ENCODE data around the gene HOMER1. TPM values are rescaled to one million over a fixed set of nuclear protein-coding genes. Genes with fewer than 3 reads are reported as not detected.

Gene HOMER1, protein sequence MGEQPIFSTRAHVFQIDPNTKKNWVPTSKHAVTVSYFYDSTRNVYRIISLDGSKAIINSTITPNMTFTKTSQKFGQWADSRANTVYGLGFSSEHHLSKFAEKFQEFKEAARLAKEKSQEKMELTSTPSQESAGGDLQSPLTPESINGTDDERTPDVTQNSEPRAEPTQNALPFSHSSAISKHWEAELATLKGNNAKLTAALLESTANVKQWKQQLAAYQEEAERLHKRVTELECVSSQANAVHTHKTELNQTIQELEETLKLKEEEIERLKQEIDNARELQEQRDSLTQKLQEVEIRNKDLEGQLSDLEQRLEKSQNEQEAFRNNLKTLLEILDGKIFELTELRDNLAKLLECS
- total RNA-seq: 10 to 100 TPM in 1 of 4 donors, 1 to 10 TPM in 3; 4.9 to 10.6 (median 8.2) TPM

DNA sequence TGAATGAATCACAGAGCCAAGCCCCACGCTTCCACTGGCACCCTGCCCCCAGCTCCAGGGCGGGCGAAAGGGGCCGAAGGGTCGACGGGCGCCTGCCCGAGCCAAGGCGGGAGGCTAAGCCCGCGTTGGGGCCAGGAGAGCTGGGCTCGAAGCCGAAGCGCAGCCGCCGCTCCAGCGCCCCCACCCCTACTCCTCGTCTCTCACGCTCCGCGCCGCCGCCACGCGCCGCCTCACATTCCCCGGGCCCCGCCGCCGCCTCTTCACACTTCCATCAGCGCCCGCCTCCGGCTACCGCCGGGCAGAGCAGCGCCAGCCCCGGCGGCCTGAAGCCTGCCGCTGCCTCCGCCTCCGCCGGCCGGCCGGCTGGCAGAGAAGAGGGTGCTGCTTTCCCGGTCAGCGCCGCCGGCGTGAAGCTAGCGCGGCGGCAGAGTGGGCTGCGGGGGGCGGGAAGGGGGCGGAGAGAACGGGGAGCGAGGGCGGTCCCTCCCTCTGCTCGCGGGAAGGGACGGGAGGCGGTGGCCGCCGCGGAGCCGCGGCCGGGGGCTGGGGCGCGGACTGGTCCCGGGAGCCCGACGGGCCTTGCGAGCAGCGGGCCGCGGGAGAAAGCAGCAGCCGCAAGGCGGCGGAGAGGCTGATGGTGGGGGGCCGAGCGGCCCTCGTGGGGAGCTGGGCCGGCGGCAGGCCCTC lies at the start of gene HOMER1:
Gene HOMER1 (minus strand): TSS at position 431 of the 687 bp plus-strand sequence. CDS start 1,360 bp downstream, outside the sequence.
- DNase-seq: no peak
- Histone ChIP-seq H3K36me3 (no peaks in the 10 kb centered on the region), H3K27me3 (no peaks in the 10 kb centered on the region), H3K4me1 (peaks cover 0 to 47% (median 13%) of the 10 kb centered on the region in 3 donors), H3K4me3 (peak within 1 kb of the TSS; percentile 69 to 98 (median 76)), H3K9me3 (no peaks in the 10 kb centered on the region), H3K27ac (peak within 1 kb of the TSS; percentile 95 to 100 (median 96))
- intact Hi-C loops (cut with DNase I): no loop called here
- 0% methylated on average over 7 to 8 of the region's 85 CpGs for WGBS, 2 donors
- TF ChIP-seq, protein P1, sequence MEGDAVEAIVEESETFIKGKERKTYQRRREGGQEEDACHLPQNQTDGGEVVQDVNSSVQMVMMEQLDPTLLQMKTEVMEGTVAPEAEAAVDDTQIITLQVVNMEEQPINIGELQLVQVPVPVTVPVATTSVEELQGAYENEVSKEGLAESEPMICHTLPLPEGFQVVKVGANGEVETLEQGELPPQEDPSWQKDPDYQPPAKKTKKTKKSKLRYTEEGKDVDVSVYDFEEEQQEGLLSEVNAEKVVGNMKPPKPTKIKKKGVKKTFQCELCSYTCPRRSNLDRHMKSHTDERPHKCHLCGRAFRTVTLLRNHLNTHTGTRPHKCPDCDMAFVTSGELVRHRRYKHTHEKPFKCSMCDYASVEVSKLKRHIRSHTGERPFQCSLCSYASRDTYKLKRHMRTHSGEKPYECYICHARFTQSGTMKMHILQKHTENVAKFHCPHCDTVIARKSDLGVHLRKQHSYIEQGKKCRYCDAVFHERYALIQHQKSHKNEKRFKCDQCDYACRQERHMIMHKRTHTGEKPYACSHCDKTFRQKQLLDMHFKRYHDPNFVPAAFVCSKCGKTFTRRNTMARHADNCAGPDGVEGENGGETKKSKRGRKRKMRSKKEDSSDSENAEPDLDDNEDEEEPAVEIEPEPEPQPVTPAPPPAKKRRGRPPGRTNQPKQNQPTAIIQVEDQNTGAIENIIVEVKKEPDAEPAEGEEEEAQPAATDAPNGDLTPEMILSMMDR (IDR thresholded peaks at IDR 0.05): peak in 2 of 6 experiments; percentile 10 to 19
- no peak for TF ChIP-seq POLR2A (IDR thresholded peaks at IDR 0.05)

DNA sequence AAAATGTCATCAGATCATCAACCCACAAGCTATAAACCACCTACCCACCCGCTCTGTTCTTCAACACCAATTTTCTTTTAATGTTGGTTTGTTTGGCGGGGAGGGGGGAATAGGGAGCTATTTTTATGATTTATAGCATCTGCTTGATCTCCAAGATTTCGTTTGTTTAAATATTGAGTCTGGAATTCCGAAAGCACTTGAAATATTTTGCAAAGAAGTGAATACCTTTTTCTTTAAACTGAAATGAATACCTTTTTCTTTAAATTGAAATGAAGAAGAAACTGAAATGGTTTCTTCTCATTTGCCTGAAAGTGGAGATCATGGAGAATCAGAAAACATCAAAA lies 49.3 kb upstream of the HOMER1 start:
- DNase-seq: no peak
- no peak for TF ChIP-seq POLR2A (IDR thresholded peaks at IDR 0.05)
- TF ChIP-seq, protein P1 (IDR thresholded peaks at IDR 0.05): no peak
- H3K27ac ChIP-seq: no peak overlapping the region
- no peaks in the 10 kb centered on the region for H3K27me3 ChIP-seq
- WGBS, 2 donors: 87% methylated on average over 4 of the region's 4 CpGs
- intact Hi-C loops (cut with DNase I): no loop called here
- peaks cover 0 to 4% (median 3%) of the 10 kb centered on the region in 3 donors for H3K4me1 ChIP-seq
- no peak overlapping the region for H3K4me3 ChIP-seq
- H3K9me3 ChIP-seq: no peaks in the 10 kb centered on the region
- no peaks in the 10 kb centered on the region for H3K36me3 ChIP-seq

DNA sequence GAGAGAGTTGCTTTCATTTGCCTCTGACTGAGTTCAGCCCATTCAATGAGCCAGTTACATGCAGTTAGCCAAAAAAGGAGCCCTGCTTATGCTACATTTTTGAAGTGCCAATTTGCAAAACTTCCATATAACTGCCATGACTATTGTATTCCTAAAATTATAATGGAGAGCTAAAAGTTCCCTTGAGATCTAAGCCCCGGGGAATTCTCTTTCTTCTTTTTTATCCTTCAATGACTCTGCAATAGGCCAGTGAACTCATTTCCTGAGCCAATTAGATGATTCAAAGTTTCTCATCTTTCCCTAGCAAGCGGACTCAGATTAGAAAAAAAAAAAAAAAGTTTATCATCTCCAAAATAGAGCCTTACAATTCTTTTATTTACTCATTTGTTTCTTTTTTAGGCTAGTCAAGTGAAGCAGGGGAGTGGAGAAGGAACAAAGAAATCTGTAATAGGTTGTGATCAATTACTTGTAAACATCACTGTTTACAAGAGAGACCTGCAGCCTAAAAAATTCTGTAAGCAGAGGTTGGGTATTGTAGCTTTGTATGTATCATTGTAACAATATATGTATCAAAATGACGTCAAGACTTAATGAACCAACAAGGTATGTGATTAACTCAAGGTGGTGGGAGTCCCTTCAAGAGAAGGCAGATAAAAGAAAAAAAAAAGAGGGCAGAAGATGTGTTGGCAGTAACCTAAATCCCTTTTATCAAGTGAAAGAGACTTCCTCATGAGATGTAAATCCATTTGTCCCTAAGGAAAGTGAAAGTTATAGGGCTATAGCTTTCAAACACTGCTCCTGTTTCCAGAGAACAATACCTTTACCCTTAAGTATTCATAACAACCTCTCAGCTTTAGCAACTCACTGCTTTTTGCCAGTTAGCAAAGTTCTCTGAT lies 48.7 kb upstream of the HOMER1 start:
- intact Hi-C loops (cut with DNase I): no loop called here
- no peak for DNase-seq
- Histone ChIP-seq H3K27ac (no peak overlapping the region), H3K27me3 (no peaks in the 10 kb centered on the region), H3K4me1 (peaks cover 0 to 4% (median 3%) of the 10 kb centered on the region in 3 donors), H3K36me3 (no peaks in the 10 kb centered on the region), H3K4me3 (no peak overlapping the region), H3K9me3 (no peaks in the 10 kb centered on the region)
- TF ChIP-seq, protein P1 (IDR thresholded peaks at IDR 0.05): no peak
- TF ChIP-seq POLR2A (IDR thresholded peaks at IDR 0.05): no peak
- WGBS, 2 donors: 23 to 28% methylated on average over 3 of the region's 3 CpGs

DNA sequence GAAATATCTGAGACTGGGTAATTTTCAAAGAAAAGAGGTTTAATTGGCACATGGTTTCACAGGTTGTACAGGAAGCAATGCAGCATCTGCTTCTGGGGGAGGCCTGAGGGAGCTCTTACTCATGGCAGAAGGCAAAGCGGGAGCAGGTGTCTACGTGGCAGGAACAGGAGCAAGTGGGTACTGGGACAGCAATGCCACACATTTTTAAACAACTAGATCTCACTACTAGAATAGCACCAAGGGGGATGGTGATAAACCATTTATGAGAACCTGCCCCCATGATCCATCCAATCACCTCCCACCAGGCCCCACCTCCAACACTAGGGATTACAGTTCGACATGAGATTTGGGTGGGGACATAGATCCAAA lies 47.6 kb upstream of the HOMER1 start:
- TF ChIP-seq, protein P1 (IDR thresholded peaks at IDR 0.05): no peak
- TF ChIP-seq POLR2A (IDR thresholded peaks at IDR 0.05): no peak
- H3K4me3 ChIP-seq: no peak overlapping the region
- WGBS, 2 donors: 72 to 93% methylated on average over 3 of the region's 3 CpGs
- intact Hi-C loops (cut with DNase I): no loop called here
- no peaks in the 10 kb centered on the region for H3K36me3 ChIP-seq
- H3K27ac ChIP-seq: no peak overlapping the region
- H3K9me3 ChIP-seq: no peaks in the 10 kb centered on the region
- DNase-seq: no peak
- H3K4me1 ChIP-seq: peaks cover 0 to 4% (median 3%) of the 10 kb centered on the region in 3 donors
- H3K27me3 ChIP-seq: no peaks in the 10 kb centered on the region

Data from esophagus squamous epithelium (tissue), 5 donors.